ENCODE measurements around the gene NLRP1. TPM values are rescaled to one million over a fixed set of nuclear protein-coding genes. Genes with fewer than 3 reads are reported as not detected.

NLRP1 gene
- total and polyA plus RNA-seq, 8 donors, result 9.0 to 83.7 (median 18.4) TPM

- Histone ChIP-seq H3K9me3 (no peaks in the 10 kb centered on the region), H3K27me3 (peaks cover 0 to 65% (median 5%) of the 10 kb centered on the region in 3 donors), H3K4me3 (no peak overlapping the region), H3K36me3 (no peaks in the 10 kb centered on the region), H3K4me1 (no peaks in the 10 kb centered on the region), H3K27ac (no peak overlapping the region)
- 60 to 70% (median 64%) methylated on average over 4 of the region's 4 CpGs for WGBS, 5 donors
- intact Hi-C loops (cut with DNase I; ENCODE audit: low total_unique reads), result no loop called here
- no peak for DNase-seq
- TF ChIP-seq POLR2AphosphoS5 (IDR thresholded peaks at IDR 0.05) (no peak), CTCF (IDR thresholded peaks at IDR 0.05) (no peak), POLR2A (IDR thresholded peaks at IDR 0.05) (no peak), EP300 (IDR thresholded peaks at IDR 0.05) (no peak)
Measured at GRCh38 chr17:5621026-5621425, 36.7 kb upstream of the NLRP1 start.

DNA sequence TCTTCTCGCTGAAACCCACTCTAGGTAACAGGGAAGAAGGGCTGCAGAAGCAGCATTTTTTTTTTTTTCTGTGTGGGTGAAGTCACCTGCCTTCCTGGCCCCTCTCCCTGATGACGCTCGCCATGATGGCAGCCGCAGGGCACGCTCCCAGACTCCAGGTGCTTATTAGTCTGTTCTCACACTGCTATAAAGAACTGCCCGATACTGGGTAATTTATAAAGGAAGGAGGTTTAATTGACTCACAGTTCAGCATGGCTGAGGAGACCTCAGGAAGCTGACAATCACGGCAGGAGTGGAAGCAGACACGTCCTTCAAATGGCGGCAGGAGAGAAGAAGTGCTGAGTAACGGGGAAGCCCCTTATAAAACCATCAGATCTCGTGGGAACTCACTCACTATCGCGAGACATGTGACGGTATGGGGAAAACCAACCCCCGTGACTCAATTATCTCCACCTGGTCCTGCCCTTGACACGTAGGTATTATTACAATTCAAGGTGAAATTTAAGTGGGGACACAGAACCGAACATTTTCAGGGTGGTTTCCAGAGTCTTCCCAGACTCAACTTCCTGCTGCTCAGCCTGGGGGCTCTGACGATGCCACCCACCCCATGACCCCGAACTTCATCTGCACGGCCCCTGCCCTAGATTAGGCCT is 34.9 kb upstream of the NLRP1 start:
- no peak overlapping the region for H3K4me3 ChIP-seq
- H3K9me3 ChIP-seq, result no peaks in the 10 kb centered on the region
- H3K4me1 ChIP-seq, result no peaks in the 10 kb centered on the region
- H3K27me3 ChIP-seq, result peaks cover 0 to 61% (median 5%) of the 10 kb centered on the region in 3 donors
- H3K27ac ChIP-seq, result no peak overlapping the region
- 75 to 81% (median 79%) methylated on average over 20 of the region's 20 CpGs for WGBS, 5 donors
- no peaks in the 10 kb centered on the region for H3K36me3 ChIP-seq
- TF ChIP-seq POLR2AphosphoS5 (IDR thresholded peaks at IDR 0.05) (no peak), CTCF (IDR thresholded peaks at IDR 0.05) (no peak), POLR2A (IDR thresholded peaks at IDR 0.05) (no peak), EP300 (IDR thresholded peaks at IDR 0.05) (no peak)
- intact Hi-C loops (cut with DNase I; ENCODE audit: low total_unique reads), result no loop called here
- no peak for DNase-seq

- 62 to 75% (median 69%) methylated on average over 2 of the region's 2 CpGs for WGBS, 5 donors
- Histone ChIP-seq H3K36me3 (no peaks in the 10 kb centered on the region), H3K4me1 (no peaks in the 10 kb centered on the region), H3K27ac (no peak overlapping the region), H3K9me3 (no peaks in the 10 kb centered on the region), H3K4me3 (no peak overlapping the region), H3K27me3 (peaks cover 0 to 54% (median 5%) of the 10 kb centered on the region in 3 donors)
- TF ChIP-seq CTCF (IDR thresholded peaks at IDR 0.05) (no peak), POLR2AphosphoS5 (IDR thresholded peaks at IDR 0.05) (no peak), EP300 (IDR thresholded peaks at IDR 0.05) (no peak), POLR2A (IDR thresholded peaks at IDR 0.05) (no peak)
- intact Hi-C loops (cut with DNase I; ENCODE audit: low total_unique reads), result no loop called here
- DNase-seq, result no peak
Measured at GRCh38 chr17:5618476-5618875, 34.2 kb upstream of the NLRP1 start.

- 78 to 90% (median 84%) methylated on average over 2 of the region's 2 CpGs for WGBS, 5 donors
- Histone ChIP-seq H3K27me3 (peaks cover 0 to 25% (median 5%) of the 10 kb centered on the region in 3 donors), H3K4me1 (no peaks in the 10 kb centered on the region), H3K36me3 (no peaks in the 10 kb centered on the region), H3K27ac (no peak overlapping the region), H3K9me3 (no peaks in the 10 kb centered on the region), H3K4me3 (no peak overlapping the region)
- no peak for TF ChIP-seq CTCF (IDR thresholded peaks at IDR 0.05)
- no peak for TF ChIP-seq EP300 (IDR thresholded peaks at IDR 0.05)
- TF ChIP-seq POLR2A (IDR thresholded peaks at IDR 0.05), result no peak
- TF ChIP-seq POLR2AphosphoS5 (IDR thresholded peaks at IDR 0.05), result no peak
- DNase-seq, result no peak
- intact Hi-C loops (cut with DNase I; ENCODE audit: low total_unique reads), result no loop called here
Measured at GRCh38 chr17:5615476-5615875, 31.2 kb upstream of the NLRP1 start.

All from stomach (tissue), 9 donors.